NCI-H1417 treated with DMSO at 0.1 percent for 48 hours (cell line): ENCODE data around the gene GLRA3.
"Not testable (repeated sequence)": the region's sequence is repeated elsewhere in the genome, so short reads cannot be mapped to it uniquely, and the experiment has no call there.

Source experiments
- DNase-seq: peaks from one replicate; lab custom pipeline; 2025; lab: John Stamatoyannopoulos, UW

GLRA3 gene

DNA sequence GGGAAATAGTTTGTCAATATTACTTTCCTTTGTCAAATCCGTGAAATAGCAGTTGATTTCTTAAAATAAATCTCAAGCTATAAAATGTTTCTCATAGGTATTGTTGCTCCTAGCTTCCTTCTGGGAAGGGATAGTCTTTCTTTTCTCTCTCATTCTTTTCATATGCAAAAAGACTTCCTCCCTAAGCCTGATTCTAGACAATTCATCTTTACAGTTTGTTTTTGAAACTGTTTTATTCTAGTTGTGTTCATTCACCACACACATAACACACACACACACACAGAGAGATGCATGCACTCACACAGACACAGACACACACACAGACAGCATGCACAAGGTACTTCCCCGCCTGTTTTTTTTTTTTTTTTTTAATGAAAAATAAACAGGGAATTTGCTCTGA lies 18.2 kb downstream of the GLRA3 start:
- DNase-seq = no peak

DNA sequence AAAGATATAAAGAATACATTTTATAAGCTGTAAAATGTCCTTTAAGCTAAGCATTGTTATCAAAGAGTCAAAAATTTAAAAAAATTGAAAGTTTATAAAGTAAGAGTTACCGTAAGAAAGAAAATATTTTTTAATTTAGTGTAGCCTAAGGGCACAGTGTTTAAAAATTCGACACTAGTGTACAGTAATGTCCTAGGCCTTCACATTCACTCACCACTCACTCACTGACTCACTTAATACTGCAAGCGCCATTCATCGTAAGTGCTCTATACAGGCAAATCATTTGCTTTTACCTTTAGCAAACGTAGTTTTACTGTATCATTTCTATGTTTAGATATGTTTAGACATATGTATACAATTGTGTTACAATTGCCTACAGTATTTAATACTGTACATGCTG lies 20.2 kb downstream of the GLRA3 start:
- no peak for DNase-seq

DNA sequence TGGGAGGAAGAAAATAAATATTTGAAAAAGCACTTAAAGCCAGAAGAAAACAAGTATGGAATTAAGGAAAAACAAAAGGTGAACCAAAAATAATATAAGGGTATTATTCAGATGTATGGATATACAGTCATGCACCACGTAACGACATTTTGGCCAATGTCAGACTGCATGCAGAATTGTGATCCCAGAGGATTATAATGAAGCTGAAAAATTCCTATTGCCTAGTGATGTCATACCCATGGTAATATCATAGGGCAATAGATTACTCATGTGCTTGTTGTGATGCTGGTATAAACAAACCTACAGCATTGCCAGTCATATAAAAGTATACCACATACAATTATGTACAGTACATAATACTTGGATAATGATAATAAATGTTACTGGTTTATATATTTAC lies 20.9 kb downstream of the GLRA3 start:
- no peak for DNase-seq

DNA sequence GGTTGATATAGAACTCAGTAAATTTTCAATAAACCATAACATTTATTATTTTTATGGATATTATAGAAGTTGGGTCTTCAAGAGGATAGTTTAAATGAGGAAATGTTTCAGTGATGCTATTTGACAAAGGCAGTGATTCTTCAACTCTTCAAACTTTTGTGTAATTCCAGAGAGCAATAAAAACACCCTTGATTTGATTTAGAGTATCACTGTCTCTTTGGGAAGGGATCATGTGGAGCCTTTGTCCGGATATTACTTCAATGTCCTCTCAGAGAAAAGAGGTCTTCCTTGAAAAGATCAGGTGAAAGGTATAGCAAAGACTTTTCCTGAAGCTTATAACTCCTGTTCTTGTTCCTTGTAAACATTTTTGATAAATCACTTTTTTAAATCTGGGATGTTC lies 23.3 kb downstream of the GLRA3 start:
- DNase-seq = no peak

DNA sequence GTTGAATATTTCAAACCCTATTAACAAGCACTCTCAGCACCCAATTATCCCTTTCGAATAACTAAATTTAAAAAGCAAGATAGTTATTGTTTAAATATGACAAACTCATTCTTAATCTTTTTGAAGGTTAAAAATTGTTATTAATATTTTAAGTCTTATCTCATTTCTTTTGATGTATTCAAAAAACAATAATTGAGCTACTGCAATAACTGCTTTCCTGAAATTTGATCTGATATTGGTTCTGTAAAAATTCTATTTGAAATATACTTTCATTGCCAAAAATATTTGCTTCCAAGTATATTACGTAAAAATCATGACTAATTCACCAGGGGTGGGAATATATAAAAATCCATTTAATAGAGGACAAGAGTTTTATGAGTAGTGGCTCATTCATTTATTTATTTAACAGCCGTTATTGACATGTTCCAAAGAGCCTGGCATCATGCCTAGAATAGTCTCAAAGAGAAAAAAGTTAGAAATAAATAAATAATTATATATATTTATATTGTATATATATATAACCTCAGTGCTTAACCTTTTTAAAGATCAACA lies 34.4 kb downstream of the GLRA3 start:
- no peak for DNase-seq

DNA sequence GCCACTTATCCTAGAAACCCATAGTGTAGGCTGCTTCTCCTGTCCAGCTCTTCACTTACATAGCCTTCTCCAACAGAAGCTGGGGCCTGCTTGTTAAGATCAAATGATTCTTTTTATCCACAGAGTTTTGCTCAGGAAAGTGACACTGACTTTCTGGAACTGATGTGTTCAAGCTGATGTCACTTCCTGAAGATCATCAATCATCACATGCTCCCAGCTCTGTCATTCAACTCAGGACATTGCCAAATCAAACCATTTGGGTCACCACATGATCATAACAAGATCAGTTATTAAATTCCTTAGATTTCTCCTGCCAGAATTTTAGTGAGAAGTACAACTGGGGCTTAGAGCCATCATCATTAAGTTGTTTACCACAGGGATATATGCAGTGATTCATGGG lies 39.4 kb downstream of the GLRA3 start:
- DNase-seq = no peak

DNA sequence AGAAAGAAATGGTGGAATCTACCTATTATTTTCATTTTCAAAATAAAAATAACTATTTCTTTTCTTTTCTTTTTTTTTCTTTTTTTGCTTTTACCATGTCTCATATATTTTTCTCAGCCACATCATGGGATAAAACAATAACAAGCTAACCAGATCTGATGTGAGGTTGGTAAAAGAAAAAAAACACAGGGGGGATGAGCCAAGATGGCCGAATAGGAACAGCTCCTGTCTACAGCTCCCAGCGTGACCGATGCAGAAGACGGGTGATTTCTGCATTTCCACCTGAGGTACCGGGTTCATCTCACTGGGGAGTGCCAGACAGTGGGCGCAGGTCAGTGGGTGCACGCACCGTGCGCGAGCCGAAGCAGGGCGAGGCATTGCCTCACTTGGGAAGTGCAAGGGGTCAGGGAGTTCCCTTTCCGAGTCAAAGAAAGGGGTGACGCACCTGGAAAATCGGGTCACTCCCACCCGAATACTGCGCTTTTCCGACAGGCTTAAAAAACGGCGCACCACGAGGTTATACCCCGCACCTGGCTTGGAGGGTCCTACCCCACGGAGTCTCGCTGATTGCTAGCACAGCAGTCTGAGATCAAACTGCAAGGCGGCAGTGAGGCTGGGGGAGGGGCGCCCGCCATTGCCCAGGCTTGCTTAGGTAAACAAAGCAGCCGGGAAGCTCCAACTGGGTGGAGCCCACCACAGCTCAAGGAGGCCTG lies 50.6 kb downstream of the GLRA3 start:
- not testable (repeated sequence) for DNase-seq

DNA sequence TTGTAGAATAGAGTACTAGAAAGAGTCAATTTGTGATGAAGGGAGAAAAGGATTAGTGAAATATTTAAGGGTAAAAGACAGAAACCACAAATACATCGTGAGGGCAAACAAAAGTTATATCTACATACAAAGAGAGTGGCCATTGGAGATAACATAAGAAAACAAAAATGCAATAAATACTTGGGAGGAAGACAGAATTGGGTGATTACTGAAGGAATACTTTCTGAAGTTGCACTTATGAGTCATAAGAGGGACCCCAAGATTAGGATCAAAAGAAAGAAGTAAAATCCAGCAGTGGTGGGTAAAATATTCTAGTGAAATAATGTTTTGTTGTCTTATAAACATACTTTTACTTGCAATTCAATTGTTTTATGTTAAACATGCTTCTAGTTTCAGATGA lies 53.7 kb downstream of the GLRA3 start:
- no peak for DNase-seq

DNA sequence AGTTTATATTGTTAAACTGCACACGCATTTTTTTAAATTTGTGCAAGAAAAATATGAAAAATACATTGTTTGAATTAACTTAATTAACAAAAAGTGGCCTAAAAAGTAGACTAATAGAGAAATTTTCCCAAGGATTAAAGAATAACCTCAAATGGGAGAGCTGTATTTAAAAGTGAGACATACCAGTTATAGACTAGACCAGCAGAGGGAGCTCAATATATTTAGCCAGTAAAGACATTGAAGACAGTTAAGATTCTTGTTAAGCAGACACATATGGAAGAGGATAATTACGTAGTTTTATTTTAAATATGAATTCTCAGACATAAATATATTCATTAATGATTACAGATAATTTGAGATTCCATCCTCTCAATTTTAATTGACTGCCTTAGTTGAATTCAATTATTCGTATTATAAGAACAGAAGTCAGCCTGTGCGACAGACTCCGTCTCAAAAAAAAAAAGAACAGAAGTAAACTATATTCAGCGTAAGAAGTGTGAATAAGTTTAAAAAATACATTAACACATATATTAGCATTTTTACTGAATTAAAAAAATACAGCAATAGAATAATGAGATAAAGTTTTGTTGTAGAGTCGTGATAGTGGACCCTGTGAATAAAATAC lies 64.8 kb downstream of the GLRA3 start:
- peak; percentile 25 for DNase-seq

DNA sequence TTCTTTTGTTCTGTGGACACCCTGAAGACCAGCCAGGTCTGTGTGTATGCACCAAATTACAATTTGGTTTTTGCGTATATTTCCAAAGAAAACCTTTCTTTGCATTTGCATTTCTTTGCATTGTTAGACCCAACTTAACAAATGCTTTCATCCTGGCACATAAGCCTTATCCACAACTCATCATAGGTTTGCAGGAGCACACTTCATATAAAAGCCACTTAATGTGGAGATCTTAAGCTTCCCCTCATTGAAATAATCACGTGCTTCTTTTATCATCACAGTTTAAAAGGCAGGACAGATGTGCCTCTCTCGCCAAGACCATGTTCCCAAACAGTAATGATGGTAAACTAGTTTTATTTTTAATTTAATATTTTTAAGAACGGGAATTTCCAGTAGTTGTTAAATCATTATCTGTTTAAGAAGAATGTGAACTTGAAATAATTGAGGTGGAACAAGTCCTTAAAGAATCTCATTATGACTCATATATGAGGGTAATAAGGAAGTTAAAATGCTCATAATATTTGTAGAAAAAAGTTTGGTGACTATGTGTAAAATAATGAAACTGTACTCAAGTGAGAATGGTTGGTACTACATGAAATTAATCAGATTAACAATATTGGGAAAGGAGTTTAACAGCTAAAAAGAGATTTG lies 65.5 kb downstream of the GLRA3 start:
- no peak for DNase-seq

DNA sequence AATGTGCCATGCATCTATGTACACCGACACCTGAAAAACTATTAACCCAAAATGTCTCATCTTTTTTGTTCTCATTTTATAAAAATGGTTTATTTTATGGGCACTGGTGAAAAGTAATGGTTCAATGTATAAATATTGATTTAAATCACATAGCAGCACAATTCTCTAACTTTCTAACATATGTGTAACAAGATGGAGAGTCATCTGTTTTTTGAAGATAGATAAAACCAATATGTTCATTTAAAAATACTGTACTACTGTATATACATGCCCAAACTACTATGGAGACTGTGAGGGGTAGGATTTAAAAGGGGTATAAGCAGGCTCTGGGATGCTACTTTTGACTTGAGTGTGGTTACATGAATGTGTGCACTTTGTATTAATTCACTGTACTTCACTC lies 67.6 kb downstream of the GLRA3 start:
- DNase-seq = no peak

DNA sequence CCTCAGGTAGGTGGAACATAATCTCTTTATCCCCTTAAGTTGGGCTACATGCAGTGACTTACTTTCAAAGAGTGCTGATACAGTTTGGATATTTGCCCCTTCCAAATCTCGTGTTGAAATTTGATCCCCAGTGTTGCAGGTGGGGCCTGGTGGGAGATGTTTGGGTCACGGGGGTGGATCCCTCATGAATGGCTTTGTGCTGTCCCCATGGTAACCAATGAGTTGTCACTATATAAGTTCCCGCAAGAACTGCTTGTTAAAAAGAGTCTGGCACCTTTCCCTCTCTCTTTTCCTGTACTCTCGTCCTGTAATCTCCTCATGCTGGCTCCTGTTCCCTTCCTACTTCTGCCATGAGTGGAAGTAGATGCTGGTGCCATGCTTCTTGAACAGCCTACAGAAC lies 71.3 kb downstream of the GLRA3 start:
- no peak for DNase-seq

DNA sequence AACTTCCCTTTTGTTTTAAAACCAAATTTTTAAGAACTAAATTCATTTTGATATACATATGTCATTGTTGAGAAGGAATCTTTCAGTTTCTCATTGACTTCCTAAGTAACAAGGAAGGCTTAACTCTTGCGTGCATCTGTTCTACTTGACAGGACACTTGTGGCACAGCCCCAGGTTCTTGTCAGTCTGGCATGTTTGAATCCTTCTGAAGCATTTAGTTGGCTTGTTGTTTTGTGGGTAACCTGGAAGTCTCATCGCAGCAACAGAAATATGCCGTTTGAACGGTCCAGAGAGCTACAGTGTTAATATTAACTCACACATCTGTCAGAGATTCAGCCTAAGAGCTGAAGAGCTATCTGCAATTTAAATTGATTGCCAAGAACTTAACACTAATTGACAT lies 76.0 kb downstream of the GLRA3 start:
- DNase-seq = no peak

DNA sequence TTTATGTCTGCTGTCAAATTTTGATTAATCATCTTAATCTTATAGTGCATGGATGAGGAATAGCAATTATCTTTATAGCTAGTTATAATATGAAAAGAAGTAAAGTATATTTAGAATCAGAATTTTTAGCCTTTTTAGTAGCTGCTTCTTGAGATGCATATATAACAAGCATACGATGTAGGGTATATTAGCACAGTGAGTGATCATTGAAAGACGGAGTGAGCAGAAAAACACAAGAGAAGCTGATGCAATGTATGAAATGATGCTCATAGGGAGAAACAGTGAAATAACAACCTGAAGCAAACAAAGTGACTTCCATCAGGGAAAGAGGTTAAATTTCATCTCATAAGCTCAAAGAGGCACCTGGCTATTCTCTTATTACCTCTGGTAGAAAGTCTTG lies 77.0 kb downstream of the GLRA3 start:
- no peak for DNase-seq

DNA sequence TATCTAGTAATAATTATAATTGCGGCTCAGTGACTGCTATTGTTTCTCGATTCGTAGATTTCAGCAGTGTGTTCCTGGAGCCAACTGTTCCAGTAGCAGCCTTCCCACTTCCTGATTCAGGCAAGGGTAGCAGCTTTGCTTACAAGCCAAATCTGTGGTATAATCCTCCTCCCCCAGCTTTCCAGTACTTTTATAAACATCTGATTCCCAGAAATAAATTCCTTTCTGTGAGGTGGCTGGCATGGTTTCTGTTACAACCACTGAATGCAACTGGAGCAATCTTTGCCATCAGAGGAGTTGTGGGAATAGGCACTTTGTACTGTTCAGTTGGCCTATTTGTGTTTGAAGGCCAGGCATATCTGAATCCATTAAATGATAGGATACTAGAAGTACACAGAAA lies 80.0 kb downstream of the GLRA3 start:
- DNase-seq = no peak

DNA sequence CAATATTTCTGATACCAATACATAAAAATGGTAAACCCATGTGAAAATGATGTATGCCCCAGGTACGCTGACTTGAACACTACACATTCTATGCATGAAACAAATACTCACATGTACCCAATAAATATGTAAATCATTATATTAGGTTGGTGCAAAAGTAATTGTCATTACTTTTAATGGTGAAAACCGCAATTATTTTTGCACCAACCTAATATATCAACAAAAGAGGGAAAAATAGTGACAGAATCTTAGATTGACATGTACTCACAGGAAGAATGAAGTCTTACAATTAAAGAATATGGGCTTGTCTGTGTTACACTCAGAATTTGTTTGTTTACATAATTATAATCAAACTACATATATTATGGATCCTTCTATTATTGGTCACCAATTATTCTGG lies 82.3 kb downstream of the GLRA3 start:
- no peak for DNase-seq

DNA sequence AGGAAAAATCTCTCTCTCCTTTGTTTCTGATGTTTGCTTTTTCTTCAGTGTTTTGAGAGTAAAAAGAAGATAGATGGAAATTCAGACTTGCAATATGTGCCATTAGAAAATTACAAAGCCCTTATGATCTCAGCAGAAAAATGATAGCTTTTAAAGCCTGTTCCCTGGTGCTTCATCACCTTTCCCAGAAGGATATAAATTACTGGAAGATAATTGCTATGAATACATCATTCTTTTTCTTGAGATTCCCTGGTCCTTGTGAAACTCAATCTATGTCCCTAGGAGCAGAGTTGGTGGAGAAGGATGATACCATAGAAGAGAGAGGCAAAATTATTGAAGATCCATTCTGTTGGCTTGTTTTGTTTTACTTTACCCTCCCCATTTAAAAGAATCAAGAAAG lies 86.5 kb downstream of the GLRA3 start:
- DNase-seq = no peak

DNA sequence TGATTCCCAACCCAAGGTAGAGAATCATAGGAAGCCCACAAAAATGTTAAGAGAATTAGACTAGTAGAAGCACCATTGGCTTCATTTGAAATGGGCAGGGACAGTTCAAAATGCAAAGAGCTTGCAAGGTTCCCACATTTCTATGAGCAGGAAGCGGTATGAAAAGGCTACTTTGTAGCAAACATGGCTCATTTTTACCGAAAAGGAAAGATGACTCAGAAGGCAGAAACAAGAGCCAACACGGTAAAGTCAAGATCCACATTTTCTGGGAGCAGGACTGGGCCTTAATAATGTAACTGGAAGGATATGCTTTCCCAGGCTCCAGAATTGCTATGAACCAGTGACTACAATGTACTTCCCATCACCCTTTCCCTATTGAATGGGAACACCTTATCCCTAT lies 89.5 kb downstream of the GLRA3 start:
- DNase-seq = no peak

DNA sequence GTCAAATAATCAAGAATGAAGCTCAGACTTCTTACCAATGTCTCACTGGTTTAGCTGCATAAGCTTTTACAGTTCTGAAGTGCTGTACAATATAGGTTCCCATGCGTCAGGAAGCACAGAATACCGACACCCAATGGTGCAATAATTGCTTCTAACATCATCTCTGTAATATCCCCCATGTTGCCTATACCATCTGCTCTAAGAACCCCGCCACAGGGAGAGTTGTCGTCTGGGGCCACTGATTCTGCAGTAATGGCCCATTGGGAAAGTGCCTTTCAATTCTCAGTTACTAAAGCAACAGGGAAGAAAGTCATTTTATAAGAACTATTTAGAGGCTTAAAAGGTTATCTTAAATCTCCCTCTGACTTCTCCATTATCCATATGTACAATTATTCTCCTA lies 94.9 kb downstream of the GLRA3 start:
- DNase-seq = no peak

DNA sequence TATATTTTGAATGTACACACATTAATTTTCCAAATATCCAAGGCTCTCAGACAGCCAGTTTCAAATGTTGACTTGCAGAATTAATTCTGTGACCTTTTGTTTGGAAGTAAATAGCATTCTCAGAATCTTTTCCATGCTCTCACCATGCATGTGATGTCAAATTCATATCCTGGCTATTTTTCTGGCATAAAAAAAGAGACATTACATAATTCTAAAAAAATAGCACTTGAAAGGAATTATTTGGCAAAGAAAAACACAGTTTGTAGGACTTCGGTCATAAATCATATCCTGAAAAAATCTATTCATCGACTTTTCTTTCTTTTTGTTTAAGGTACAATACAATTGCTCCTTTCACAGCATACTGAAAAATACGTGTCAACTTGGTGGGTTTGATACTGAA lies 111.2 kb downstream of the GLRA3 start:
- DNase-seq = no peak

DNA sequence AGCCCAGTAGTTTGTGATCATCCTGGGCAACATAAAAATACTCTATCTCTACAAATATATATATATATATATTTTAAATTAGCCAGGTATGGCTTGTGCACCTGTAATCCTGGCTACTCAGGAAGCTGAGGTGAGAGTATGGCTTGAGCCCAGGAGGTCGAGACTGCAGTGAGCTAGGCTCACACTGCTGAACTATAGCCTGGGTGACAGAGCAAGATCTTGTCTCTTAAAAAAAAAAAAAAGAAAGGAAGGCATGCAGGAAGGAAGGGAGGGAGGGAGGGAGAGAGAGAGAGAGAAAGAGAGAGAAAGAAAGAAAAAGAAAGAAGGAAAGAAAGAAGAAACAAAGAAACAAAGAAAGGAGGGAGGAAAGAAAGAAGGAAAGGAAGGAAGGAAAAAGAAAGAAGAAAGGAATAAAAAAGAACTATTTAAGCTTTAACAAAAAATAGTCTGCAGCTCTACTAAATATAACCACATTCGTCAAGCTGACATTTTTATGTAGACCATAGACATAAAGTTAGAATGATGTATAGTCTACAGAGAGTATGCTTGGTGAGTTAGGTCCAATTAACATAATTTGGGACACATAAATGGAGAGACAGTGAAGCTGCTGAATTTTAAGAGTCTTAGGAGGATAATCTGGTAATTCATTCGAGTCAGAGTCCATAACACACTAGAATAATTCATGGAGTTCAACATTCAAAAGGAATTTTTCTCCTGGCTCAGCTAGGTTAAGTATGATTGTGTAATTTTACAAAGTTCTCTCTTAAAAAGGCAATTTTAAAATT lies 111.9 kb downstream of the GLRA3 start:
- DNase-seq = no peak

DNA sequence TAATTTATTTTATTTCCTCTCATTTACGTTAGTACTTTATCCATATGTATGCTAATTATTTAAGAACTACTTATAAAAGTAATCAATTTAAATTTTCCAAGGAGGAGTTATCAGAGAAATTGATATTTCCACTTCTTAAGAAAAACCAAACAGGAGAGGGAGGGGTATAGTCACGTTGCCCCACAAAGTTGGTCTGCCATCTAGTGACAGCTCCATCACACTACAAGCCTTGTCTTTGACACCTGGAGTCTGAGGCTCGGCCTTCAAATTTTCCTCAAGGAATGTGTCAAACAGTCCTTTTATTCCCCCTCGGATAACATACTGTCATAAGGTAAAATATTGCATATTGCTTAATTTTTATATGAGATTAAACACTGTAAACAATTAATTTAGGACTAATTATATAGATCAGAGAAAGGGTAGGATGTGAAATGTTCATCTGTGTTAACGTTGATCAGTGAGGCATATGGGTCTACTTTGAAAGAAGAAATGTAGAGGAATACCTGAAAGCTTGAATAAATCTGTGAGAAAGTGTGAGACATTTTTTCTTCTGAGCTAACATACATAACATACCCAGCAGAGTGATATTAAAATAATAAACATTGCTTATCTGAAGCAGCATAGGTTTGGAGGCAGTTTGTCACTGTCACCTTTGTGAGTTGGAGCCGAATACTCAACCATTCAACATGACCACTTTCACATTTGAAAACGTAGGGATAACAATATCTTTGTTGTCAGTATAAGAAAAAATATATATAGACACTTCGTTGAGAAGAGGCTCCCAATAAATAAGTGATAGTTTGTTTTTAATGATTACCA lies 114.4 kb downstream of the GLRA3 start:
- no peak for DNase-seq
